Liver (tissue), 9 donors: ENCODE data around the gene LAMB4. TPM values are rescaled to one million over a fixed set of nuclear protein-coding genes. Genes with fewer than 3 reads are reported as not detected.

Experiments
- DNase-seq: peaks from one replicate; pipeline ENCODE4 v3.0.0-alpha.2; 2017; ENCODE audit warnings: low spot score
- H3K27ac ChIP-seq, 2 donors: one replicate each; pipeline ENCODE4 v1.7.0; 2013; ENCODE audit warnings: inconsistent platforms in 2 of 2, low read length in 2 of 2, control low read depth in 1 of 2, low read depth in 1 of 2, mild to moderate bottlenecking in 1 of 2
- H3K27me3 ChIP-seq, 4 donors: one replicate each; pipeline versions ENCODE4 v1.6.1 to v1.7.0; 2013; ENCODE audit warnings: low read length in 3 of 4, inconsistent platforms in 1 of 4, mild to moderate bottlenecking in 1 of 4, moderate library complexity in 1 of 4; ENCODE audit not compliant: control insufficient read depth in 4 of 4, insufficient read depth in 4 of 4
- H3K36me3 ChIP-seq, 4 donors: one replicate each; pipeline versions ENCODE4 v1.6.1 to v1.7.0; 2013; ENCODE audit warnings: low read length in 3 of 4, mild to moderate bottlenecking in 3 of 4, low read depth in 1 of 4, moderate library complexity in 1 of 4; ENCODE audit not compliant: control insufficient read depth in 4 of 4, insufficient read depth in 3 of 4
- H3K4me1 ChIP-seq, 4 donors: one replicate each; pipeline versions ENCODE4 v1.6.1 to v1.7.0; 2013; ENCODE audit warnings: low read length in 3 of 4, mild to moderate bottlenecking in 3 of 4, moderate library complexity in 1 of 4; ENCODE audit not compliant: control insufficient read depth in 4 of 4, insufficient read depth in 4 of 4
- H3K4me3 ChIP-seq, 3 donors: one replicate each; pipeline versions ENCODE4 v1.6.1 to v1.7.0; 2013; ENCODE audit warnings: low read length in 3 of 3, control low read depth in 1 of 3, low read depth in 1 of 3, mild to moderate bottlenecking in 1 of 3
- H3K9ac ChIP-seq, 2 donors: one replicate each; pipeline ENCODE4 v1.7.0; 2013; ENCODE audit warnings: low read length in 2 of 2, mild to moderate bottlenecking in 2 of 2, moderate library complexity in 2 of 2, control low read depth in 1 of 2, low read depth in 1 of 2
- H3K9me3 ChIP-seq, 4 donors: one replicate each; pipeline versions ENCODE4 v1.6.1 to v1.7.0; 2013; ENCODE audit warnings: low read length in 3 of 4; ENCODE audit not compliant: control insufficient read depth in 4 of 4
- ATF3 ChIP-seq: IDR thresholded peaks from 2 replicates; pipeline ENCODE4 v1.6.1; 2016; ENCODE audit warnings: antibody characterized with exemption
- CTCF ChIP-seq: fragments of 150-350 bp; IDR thresholded peaks from 2 replicates; pipeline ENCODE4 v1.5.1; 2017; ENCODE audit warnings: improper control_type of control experiment, low read depth, low read length; ENCODE audit not compliant: missing input control
- EGR1 ChIP-seq, 2 donors: IDR thresholded peaks; 2 replicates each; pipeline ENCODE4 v1.6.1; 2016 to 2018; ENCODE audit warnings: antibody characterized with exemption in 2 of 2, low read depth in 2 of 2
- FOXA1 ChIP-seq: IDR thresholded peaks from 2 replicates; pipeline ENCODE4 v1.6.1; 2016; ENCODE audit warnings: antibody characterized with exemption
- FOXA2 ChIP-seq: IDR thresholded peaks from 2 replicates; pipeline ENCODE4 v1.6.1; 2016; ENCODE audit warnings: antibody characterized with exemption
- GABPA ChIP-seq, 2 donors: IDR thresholded peaks in 1 of 2; conservative IDR thresholded peaks in 1 of 2; 2 replicates each; pipeline ENCODE4 v1.6.1; 2016; ENCODE audit warnings: antibody characterized with exemption in 2 of 2, mild to moderate bottlenecking in 1 of 2, moderate library complexity in 1 of 2
- HNF4A ChIP-seq, 2 donors: conservative IDR thresholded peaks; 2 replicates each; pipeline ENCODE4 v1.6.1; 2016; ENCODE audit warnings: antibody characterized with exemption in 2 of 2, mild to moderate bottlenecking in 2 of 2
- HNF4G ChIP-seq: IDR thresholded peaks from 2 replicates; pipeline ENCODE4 v1.6.1; 2016; ENCODE audit warnings: antibody characterized with exemption
- JUND ChIP-seq, 2 donors: IDR thresholded peaks; 2 replicates each; pipeline ENCODE4 v1.6.1; 2016; ENCODE audit warnings: antibody characterized with exemption in 2 of 2
- NR2F2 ChIP-seq: IDR thresholded peaks from 2 replicates; pipeline ENCODE4 v1.6.1; 2016; ENCODE audit warnings: antibody characterized with exemption
- RAD21 ChIP-seq, 2 donors: IDR thresholded peaks; 2 replicates each; pipeline ENCODE4 v1.6.1; 2016; ENCODE audit warnings: antibody characterized with exemption in 2 of 2, mild to moderate bottlenecking in 2 of 2
- REST ChIP-seq: IDR thresholded peaks from 2 replicates; pipeline ENCODE4 v1.6.1; 2016; ENCODE audit warnings: antibody characterized with exemption, mild to moderate bottlenecking
- RXRA ChIP-seq, 2 donors: IDR thresholded peaks; 2 replicates each; pipeline ENCODE4 v1.6.1; 2017 to 2018; ENCODE audit warnings: antibody characterized with exemption in 2 of 2, mild to moderate bottlenecking in 1 of 2
- TAF1 ChIP-seq: conservative IDR thresholded peaks from 2 replicates; pipeline ENCODE4 v1.6.1; 2016; ENCODE audit warnings: antibody characterized with exemption, mild to moderate bottlenecking
- YY1 ChIP-seq: IDR thresholded peaks from 2 replicates; pipeline ENCODE4 v1.6.1; 2016; ENCODE audit warnings: antibody characterized with exemption, mild to moderate bottlenecking
- ZBTB33 ChIP-seq: IDR thresholded peaks from 2 replicates; pipeline ENCODE4 v1.6.1; 2016; ENCODE audit warnings: antibody characterized with exemption
- WGBS: extraction: QIAGEN DNeasy Blood & Tissue Kit; methylation state at CpG from one replicate; pipeline ENCODE4 v1.1.7; 2013; 5-methylcytosine and 5-hydroxymethylcytosine counted together
- polyA plus RNA-seq, 2 donors: library from polyadenylated mRNA; stranded (reverse) in 1 of 2; unstranded in 1 of 2; fragments of 200-250 nt in 1 of 2; fragments of >200 nt in 1 of 2; fragmentation: Nextera tagmentation in 1 of 2; extraction: Ambion mirVana in 1 of 2; gene quantifications; one replicate each; pipeline versions ENCODE4 v1.2.1 to v1.2.3, GENCODE V29; 2013 to 2015
- total RNA-seq, 2 donors: library from RNA; depleted of rRNA; stranded (reverse); fragments of >200 nt; gene quantifications; one replicate each; pipeline ENCODE4 v1.2.3, GENCODE V29; 2014
- TF ChIP-seq, protein P1 (sequence below): IDR thresholded peaks from 2 replicates; pipeline ENCODE4 v1.6.1; 2016; ENCODE audit warnings: antibody characterized with exemption
- donor health status: healthy.
- donor health status: healthy.
- donor health status: healthy.
- donor health status: healthy.
- donor health status: healthy.

The LAMB4 gene
- total and polyA plus RNA-seq, 4 donors = under 0.01 to 0.03 TPM; not detected in 2

DNA sequence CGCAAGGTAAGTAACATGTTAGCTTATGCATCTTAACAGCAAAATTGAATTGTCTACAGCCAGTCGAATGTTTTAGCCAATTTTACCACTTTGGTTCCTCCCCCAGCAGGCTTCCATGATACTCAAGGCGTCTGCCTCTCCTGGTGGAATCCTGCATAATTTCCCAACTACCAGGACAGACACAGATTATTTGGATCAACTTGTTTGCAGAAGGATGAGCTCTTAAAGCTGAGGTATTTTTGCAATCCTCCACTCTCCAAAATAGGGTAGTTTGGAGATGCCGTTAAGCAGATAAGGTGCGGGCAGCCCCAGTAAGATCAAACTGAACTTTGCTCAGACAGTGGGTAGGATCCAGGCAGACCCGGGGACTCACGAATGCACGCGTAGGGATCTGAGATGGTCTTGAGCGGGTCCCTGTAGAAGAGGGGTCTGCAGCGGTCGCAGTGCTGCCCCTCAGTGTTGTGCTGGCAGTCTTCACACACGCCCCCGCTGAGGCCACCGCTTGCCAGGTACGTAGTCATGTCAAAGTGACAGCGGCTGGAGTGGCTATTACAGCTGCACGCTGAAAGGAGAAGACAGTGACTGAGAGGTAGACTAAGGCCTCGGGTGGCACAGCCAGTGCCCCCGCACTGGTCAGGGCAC lies 27.4 kb downstream of the LAMB4 start:
- H3K4me1 ChIP-seq = no peaks in the 10 kb centered on the region
- DNase-seq = no peak
- H3K27me3 ChIP-seq = no peaks in the 10 kb centered on the region
- H3K9ac ChIP-seq = no peak overlapping the region
- H3K4me3 ChIP-seq = no peak overlapping the region
- no peaks in the 10 kb centered on the region for H3K36me3 ChIP-seq
- H3K27ac ChIP-seq = no peak overlapping the region
- no peaks in the 10 kb centered on the region for H3K9me3 ChIP-seq
- WGBS = 88% methylated on average over 20 of the region's 20 CpGs
- TF ChIP-seq CTCF (no peak), EGR1 (IDR thresholded peaks at IDR 0.05; ENCODE audit: low read depth in 2 of 2) (no peak), HNF4A (conservative IDR thresholded peaks at IDR 0.05) (no peak), YY1 (no peak), ZBTB33 (no peak), RXRA (IDR thresholded peaks at IDR 0.05) (no peak), RAD21 (IDR thresholded peaks at IDR 0.05) (no peak), ATF3 (no peak), REST (no peak), HNF4G (no peak), FOXA1 (no peak), NR2F2 (no peak), GABPA (IDR thresholded peaks at IDR 0.05 in 1 of 2, conservative IDR thresholded peaks at IDR 0.05 in 1 of 2) (no peak), TAF1 (no peak), JUND (IDR thresholded peaks at IDR 0.05) (no peak), FOXA2 (no peak)
- TF ChIP-seq, protein P1, sequence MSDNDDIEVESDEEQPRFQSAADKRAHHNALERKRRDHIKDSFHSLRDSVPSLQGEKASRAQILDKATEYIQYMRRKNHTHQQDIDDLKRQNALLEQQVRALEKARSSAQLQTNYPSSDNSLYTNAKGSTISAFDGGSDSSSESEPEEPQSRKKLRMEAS = no peak
